Trophoblast cell (in vitro differentiated cells and primary cell): Measurements from ENCODE around the gene SH3TC2.

Source experiments
- DNase-seq, 2 donors: peaks; one replicate each; pipeline ENCODE4 v3.0.0-alpha.2; 2016
- H2AFZ ChIP-seq: 2 replicates; pipeline ENCODE4 v1.6.1; 2013; ENCODE audit warnings: low read length, moderate library complexity, mild to moderate bottlenecking; ENCODE audit not compliant: insufficient read depth, poor library complexity
- H2AK5ac ChIP-seq: 2 replicates; pipeline ENCODE4 v1.6.1; 2013; ENCODE audit warnings: mild to moderate bottlenecking, low read length
- H2BK120ac ChIP-seq: 2 replicates; pipeline ENCODE4 v1.6.1; 2013; ENCODE audit warnings: low read length, mild to moderate bottlenecking, moderate library complexity; ENCODE audit not compliant: insufficient read depth, poor library complexity
- H2BK12ac ChIP-seq: 2 replicates; pipeline ENCODE4 v1.6.1; 2013; ENCODE audit warnings: mild to moderate bottlenecking, low read length, moderate library complexity
- H2BK5ac ChIP-seq: 2 replicates; pipeline ENCODE4 v1.6.1; 2013; ENCODE audit warnings: low read length, low read depth, moderate library complexity, mild to moderate bottlenecking; ENCODE audit not compliant: poor library complexity
- H3K14ac ChIP-seq: 2 replicates; pipeline ENCODE4 v1.6.1; 2013; ENCODE audit warnings: mild to moderate bottlenecking, low read length
- H3K18ac ChIP-seq: 2 replicates; pipeline ENCODE4 v1.6.1; 2013; ENCODE audit warnings: mild to moderate bottlenecking, low read length
- H3K23ac ChIP-seq: 2 replicates; pipeline ENCODE4 v1.6.1; 2013; ENCODE audit warnings: low read length
- H3K27ac ChIP-seq: 2 replicates; pipeline ENCODE4 v1.5.1; 2013; ENCODE audit warnings: low read depth, mild to moderate bottlenecking, inconsistent platforms, low read length, moderate library complexity
- H3K27me3 ChIP-seq: 2 replicates; pipeline ENCODE4 v1.6.1; 2013; ENCODE audit warnings: inconsistent platforms, mild to moderate bottlenecking, low read length, moderate library complexity; ENCODE audit not compliant: insufficient read depth
- H3K36me3 ChIP-seq, 2 experiments: 1 replicate in 1 of 2; 2 replicates in 1 of 2; pipeline ENCODE4 v1.6.1; 2013; ENCODE audit warnings: low read length in 2 of 2, mild to moderate bottlenecking in 2 of 2, moderate library complexity in 1 of 2; ENCODE audit not compliant: insufficient read depth in 2 of 2, control insufficient read depth in 1 of 2
- H3K4ac ChIP-seq: 2 replicates; pipeline ENCODE4 v1.6.1; 2013; ENCODE audit warnings: low read depth, mild to moderate bottlenecking, low read length, moderate library complexity
- H3K4me1 ChIP-seq, 2 experiments: 1 replicate in 1 of 2; 2 replicates in 1 of 2; pipeline ENCODE4 v1.6.1; 2013; ENCODE audit warnings: low read length in 2 of 2, mild to moderate bottlenecking in 2 of 2, moderate library complexity in 1 of 2; ENCODE audit not compliant: insufficient read depth in 2 of 2, control insufficient read depth in 1 of 2
- H3K4me2 ChIP-seq: 2 replicates; pipeline ENCODE4 v1.6.1; 2013; ENCODE audit warnings: inconsistent platforms, mild to moderate bottlenecking, low read length, moderate library complexity
- H3K4me3 ChIP-seq: 2 replicates; pipeline ENCODE4 v1.5.1; 2013; ENCODE audit warnings: mild to moderate bottlenecking, low read depth, low read length, inconsistent platforms
- H3K79me1 ChIP-seq: one replicate; pipeline ENCODE4 v1.6.1; 2013; ENCODE audit warnings: low read length
- H3K79me2 ChIP-seq: 2 replicates; pipeline ENCODE4 v1.6.1; 2013; ENCODE audit warnings: low read length, mild to moderate bottlenecking; ENCODE audit not compliant: control insufficient read depth, insufficient read depth, poor library complexity
- H3K9ac ChIP-seq: 2 replicates; pipeline ENCODE4 v1.6.1; 2013; ENCODE audit warnings: mild to moderate bottlenecking, low read length
- H3K9me3 ChIP-seq: 2 replicates; pipeline ENCODE4 v1.6.1; 2013; ENCODE audit warnings: low read depth, mild to moderate bottlenecking, control low read depth, inconsistent platforms, low read length; ENCODE audit not compliant: insufficient read depth
- H4K12ac ChIP-seq: 2 replicates; pipeline ENCODE4 v1.6.1; 2013; ENCODE audit warnings: low read depth, mild to moderate bottlenecking, low read length, moderate library complexity
- H4K8ac ChIP-seq: 2 replicates; pipeline ENCODE4 v1.6.1; 2013; ENCODE audit warnings: low read depth, mild to moderate bottlenecking, low read length, moderate library complexity
- H4K91ac ChIP-seq: one replicate; pipeline ENCODE4 v1.6.1; 2013; ENCODE audit warnings: low read depth, mild to moderate bottlenecking, low read length, moderate library complexity
- WGBS: extraction: QIAGEN DNeasy Blood & Tissue Kit; methylation state at CpG from one replicate; pipeline ENCODE4 v1.1.7; 2013; ENCODE audit warnings: missing lambda C conversion rate; ENCODE audit not compliant: insufficient read length, insufficient coverage; ENCODE audit errors: extremely low coverage; 5-methylcytosine and 5-hydroxymethylcytosine counted together

The SH3TC2 gene

DNA sequence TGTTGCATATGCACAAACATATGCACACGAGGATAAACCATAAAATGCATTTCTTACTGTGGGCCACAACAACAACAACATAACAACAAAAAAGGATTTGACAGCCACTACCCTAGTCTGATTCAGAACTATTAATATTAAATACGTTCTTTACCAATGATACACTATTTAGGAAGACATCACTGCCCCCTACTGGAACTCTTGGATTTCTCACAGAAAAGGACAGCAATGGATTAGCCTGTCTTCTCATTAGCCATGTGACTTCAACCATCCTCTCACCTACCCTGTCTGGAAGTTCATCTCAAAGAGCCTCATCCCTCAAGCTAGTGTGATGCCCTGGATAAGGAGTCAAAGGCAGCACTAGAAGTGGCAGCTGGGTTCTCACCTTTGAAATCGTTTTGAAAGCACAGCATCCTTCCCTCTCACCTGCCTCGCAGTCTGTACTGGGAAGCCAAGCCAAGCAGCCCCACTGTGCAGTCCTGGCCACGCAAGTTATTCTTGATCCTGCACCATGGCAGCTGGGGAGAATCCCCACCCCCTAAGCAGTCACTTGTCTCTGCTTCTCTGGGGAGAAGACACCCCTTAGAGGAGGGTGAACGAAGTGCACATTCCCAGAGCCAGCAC lies 64.6 kb downstream of the SH3TC2 start:
- no peak overlapping the region for H4K12ac ChIP-seq
- no peaks in the 10 kb centered on the region for H3K79me1 ChIP-seq
- H2BK12ac ChIP-seq: no peak overlapping the region
- no peak overlapping the region for H4K8ac ChIP-seq
- no peak overlapping the region for H3K4me2 ChIP-seq
- no peaks in the 10 kb centered on the region for H3K79me2 ChIP-seq
- H3K4me3 ChIP-seq: no peak overlapping the region
- no peaks in the 10 kb centered on the region for H3K9me3 ChIP-seq
- H3K27ac ChIP-seq: no peak overlapping the region
- H3K14ac ChIP-seq: no peak overlapping the region
- no peak overlapping the region for H4K91ac ChIP-seq
- no CpG with 5 or more reads among the region's 6 CpGs for WGBS
- no peak overlapping the region for H2AK5ac ChIP-seq
- H2AFZ ChIP-seq: no peak overlapping the region
- peaks cover 4 to 5% of the 10 kb centered on the region in 2 experiments for H3K4me1 ChIP-seq
- H3K4ac ChIP-seq: no peak overlapping the region
- H3K27me3 ChIP-seq: no peaks in the 10 kb centered on the region
- DNase-seq: peak; percentile 63 to 91
- no peak overlapping the region for H2BK120ac ChIP-seq
- no peaks in the 10 kb centered on the region for H3K36me3 ChIP-seq
- H2BK5ac ChIP-seq: no peak overlapping the region
- no peak overlapping the region for H3K18ac ChIP-seq
- H3K23ac ChIP-seq: no peak overlapping the region
- no peak overlapping the region for H3K9ac ChIP-seq

- Histone ChIP-seq H3K79me1 (no peaks in the 10 kb centered on the region), H4K91ac (no peak overlapping the region), H4K8ac (no peak overlapping the region), H3K23ac (no peak overlapping the region), H2AFZ (no peak overlapping the region), H3K4ac (no peak overlapping the region), H2BK5ac (no peak overlapping the region), H3K36me3 (no peaks in the 10 kb centered on the region), H3K4me3 (no peak overlapping the region), H3K18ac (no peak overlapping the region), H3K27ac (no peak overlapping the region), H3K14ac (no peak overlapping the region), H3K4me1 (no peaks in the 10 kb centered on the region), H2AK5ac (no peak overlapping the region), H2BK120ac (no peak overlapping the region), H4K12ac (no peak overlapping the region), H3K4me2 (no peak overlapping the region), H3K9ac (no peak overlapping the region), H3K9me3 (no peaks in the 10 kb centered on the region), H3K27me3 (no peaks in the 10 kb centered on the region), H2BK12ac (no peak overlapping the region), H3K79me2 (no peaks in the 10 kb centered on the region)
- DNase-seq: no peak
- no CpG with 5 or more reads among the region's 3 CpGs for WGBS
Observed at GRCh38 chr5:148996270-148996669, 66.6 kb downstream of the SH3TC2 start.

DNA sequence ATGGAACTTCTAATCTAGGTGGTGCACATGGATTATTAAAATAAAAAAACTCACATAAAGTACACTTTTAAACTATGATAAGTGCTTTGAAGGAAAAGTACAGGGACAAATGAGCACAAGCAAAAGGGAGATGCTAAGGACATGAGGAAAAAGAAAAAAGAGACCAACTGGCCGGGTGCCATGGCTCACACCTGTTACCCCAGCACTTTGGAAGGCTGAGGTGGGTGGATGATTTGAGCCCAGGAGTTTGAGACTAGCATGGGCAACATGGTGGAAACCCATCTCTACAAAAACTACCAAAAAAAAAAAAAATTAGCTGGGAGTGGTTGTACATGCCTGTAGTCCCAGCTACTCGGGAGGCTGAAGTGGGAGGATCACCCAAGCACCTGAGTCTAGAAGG lies 67.1 kb downstream of the SH3TC2 start:
- Histone ChIP-seq H3K4me2 (no peak overlapping the region), H3K79me2 (no peaks in the 10 kb centered on the region), H3K79me1 (no peaks in the 10 kb centered on the region), H2BK12ac (no peak overlapping the region), H2BK120ac (no peak overlapping the region), H3K9me3 (no peaks in the 10 kb centered on the region), H2BK5ac (no peak overlapping the region), H4K12ac (no peak overlapping the region), H4K8ac (no peak overlapping the region), H3K14ac (no peak overlapping the region), H3K27me3 (no peaks in the 10 kb centered on the region), H3K4me3 (no peak overlapping the region), H3K36me3 (no peaks in the 10 kb centered on the region), H3K4me1 (no peaks in the 10 kb centered on the region), H2AK5ac (no peak overlapping the region), H3K9ac (no peak overlapping the region), H3K4ac (no peak overlapping the region), H3K23ac (no peak overlapping the region), H3K18ac (no peak overlapping the region), H2AFZ (no peak overlapping the region), H4K91ac (no peak overlapping the region), H3K27ac (no peak overlapping the region)
- no CpG with 5 or more reads among the region's 2 CpGs for WGBS
- no peak for DNase-seq

DNA sequence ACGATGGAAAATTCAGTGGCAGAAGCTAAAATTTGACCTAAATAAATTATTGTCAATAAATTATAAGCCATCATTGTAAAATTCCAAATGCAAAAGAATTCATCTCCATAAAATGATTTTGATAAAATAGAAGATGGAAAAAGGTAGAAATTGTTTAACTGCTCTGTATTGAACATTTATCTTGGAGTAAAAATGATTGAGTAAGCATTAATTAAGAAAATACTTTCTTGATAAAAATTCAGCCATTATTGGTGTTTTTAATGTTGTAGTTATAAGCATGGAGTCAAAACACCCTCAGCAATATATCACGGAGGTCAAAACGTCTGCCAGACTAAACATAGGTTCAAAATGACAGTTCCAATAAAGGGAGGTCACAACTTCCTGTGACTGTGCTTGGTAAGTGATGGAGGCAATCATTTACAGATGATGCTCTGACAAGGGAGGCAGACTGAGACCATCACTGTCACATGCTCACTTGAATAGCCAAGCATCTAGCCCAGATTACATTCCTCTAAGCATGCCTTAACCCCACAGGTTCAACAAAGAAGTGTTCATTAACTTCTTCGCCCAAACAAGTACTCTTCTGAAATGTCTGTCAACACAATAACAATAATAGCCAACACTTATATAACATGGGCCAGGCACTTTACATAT lies 69.5 kb downstream of the SH3TC2 start:
- H4K91ac ChIP-seq: no peak overlapping the region
- H2BK120ac ChIP-seq: no peak overlapping the region
- no peak for DNase-seq
- H3K36me3 ChIP-seq: no peaks in the 10 kb centered on the region
- H2AK5ac ChIP-seq: no peak overlapping the region
- no peak overlapping the region for H3K9ac ChIP-seq
- no CpG with 5 or more reads among the region's 4 CpGs for WGBS
- H4K8ac ChIP-seq: no peak overlapping the region
- H2BK5ac ChIP-seq: no peak overlapping the region
- H3K14ac ChIP-seq: no peak overlapping the region
- no peak overlapping the region for H2BK12ac ChIP-seq
- no peaks in the 10 kb centered on the region for H3K9me3 ChIP-seq
- no peaks in the 10 kb centered on the region for H3K27me3 ChIP-seq
- no peak overlapping the region for H3K4me2 ChIP-seq
- no peaks in the 10 kb centered on the region for H3K79me2 ChIP-seq
- H3K4me1 ChIP-seq: no peaks in the 10 kb centered on the region
- no peak overlapping the region for H3K4ac ChIP-seq
- H2AFZ ChIP-seq: no peak overlapping the region
- no peak overlapping the region for H3K23ac ChIP-seq
- H3K27ac ChIP-seq: no peak overlapping the region
- no peak overlapping the region for H4K12ac ChIP-seq
- no peak overlapping the region for H3K18ac ChIP-seq
- H3K4me3 ChIP-seq: no peak overlapping the region
- H3K79me1 ChIP-seq: no peaks in the 10 kb centered on the region
